ENCODE data around the gene PIK3C2A. TPM values are rescaled to one million over a fixed set of nuclear protein-coding genes. Genes with fewer than 3 reads are reported as not detected.

The PIK3C2A gene
- total RNA-seq, 1 donor from 2014 or later, result 96.8 TPM

- Histone ChIP-seq H3K27me3 (no peaks in the 10 kb centered on the region), H3K27ac (no peak overlapping the region), H3K9me3 (no peaks in the 10 kb centered on the region), H3K36me3 (no peaks in the 10 kb centered on the region), H3K4me3 (no peak overlapping the region), H3K4me1 (peaks cover 50% of the 10 kb centered on the region)
- TF ChIP-seq CTCF (IDR thresholded peaks at IDR 0.05), result no peak
- intact Hi-C loops (cut with DNase I), result no loop called here
- DNase-seq (no peak), ATAC-seq (no peak)
Measured at GRCh38 chr11:17159441-17159840, 48.3 kb downstream of the PIK3C2A start.

Other genes with a start within 250 kb of the PIK3C2A start
- gene PLEKHA7, start 193.6 kb downstream of the PIK3C2A start, total RNA-seq, result 43.6 TPM
- 755 TPM for gene RPS13, start 130.3 kb downstream of the PIK3C2A start, total RNA-seq
- 69.4 TPM for gene NUCB2, start 68.8 kb upstream of the PIK3C2A start, total RNA-seq
- 5.6 TPM for gene NCR3LG1, start 143.8 kb upstream of the PIK3C2A start, total RNA-seq
- gene KCNJ11, start 180.7 kb upstream of the PIK3C2A start, total RNA-seq, result 6.3 TPM